CD14-positive monocyte (primary cell): ENCODE results near the gene NDRG3. TPM values are rescaled to one million over a fixed set of nuclear protein-coding genes. Genes with fewer than 3 reads are reported as not detected.

ENCODE experiments used
- DNase-seq, 3 donors: peaks; one replicate each; pipeline ENCODE4 v3.0.0-alpha.2; 2011 to 2022
- H2AFZ ChIP-seq: 2 replicates; pipeline ENCODE4 v1.6.0; 2012; ENCODE audit warnings: mild to moderate bottlenecking, low read depth, low read length, inconsistent platforms; ENCODE audit not compliant: insufficient read depth, poor library complexity, severe bottlenecking
- H3K27ac ChIP-seq, 2 donors: 1 replicate in 1 of 2; 2 replicates in 1 of 2; pipeline ENCODE4 v1.5.1; 2012 to 2013; ENCODE audit warnings: low read length in 2 of 2, control low read depth in 1 of 2, inconsistent platforms in 1 of 2, low read depth in 1 of 2, mild to moderate bottlenecking in 1 of 2
- H3K27me3 ChIP-seq, 2 donors: one replicate each; pipeline versions ENCODE4 v1.6.0 to v1.6.1; 2011 to 2013; ENCODE audit warnings: low read length in 2 of 2; ENCODE audit not compliant: control insufficient read depth in 2 of 2, insufficient read depth in 2 of 2
- H3K36me3 ChIP-seq, 2 donors: replicated peaks in 1 of 2; 1 replicate in 1 of 2; 2 replicates in 1 of 2; pipeline versions ENCODE4 v1.5.1 to v1.6.1; 2012 to 2013; ENCODE audit warnings: low read length in 2 of 2, control low read depth in 1 of 2, inconsistent platforms in 1 of 2, mild to moderate bottlenecking in 1 of 2; ENCODE audit not compliant: insufficient read depth in 2 of 2, control insufficient read depth in 1 of 2
- H3K4me1 ChIP-seq, 2 donors: 1 replicate in 1 of 2; 2 replicates in 1 of 2; pipeline versions ENCODE4 v1.5.1 to v1.6.1; 2012 to 2013; ENCODE audit warnings: low read length in 2 of 2, control low read depth in 1 of 2, inconsistent platforms in 1 of 2, mild to moderate bottlenecking in 1 of 2, moderate library complexity in 1 of 2; ENCODE audit not compliant: insufficient read depth in 2 of 2, control insufficient read depth in 1 of 2
- H3K4me2 ChIP-seq: replicated peaks from 2 replicates; pipeline ENCODE3; 2012; ENCODE audit warnings: low read length, moderate library complexity, mild to moderate bottlenecking; ENCODE audit not compliant: poor library complexity, severe bottlenecking; ENCODE audit errors: extremely low read depth
- H3K4me3 ChIP-seq, 3 experiments: fragments of 200-600 bp in 1 of 3; sonication (generic) in 1 of 3; replicated peaks in 1 of 3; 1 replicate in 2 of 3; 2 replicates in 1 of 3; pipeline ENCODE4 v1.5.1; 2011 to 2013; ENCODE audit warnings: low read length in 3 of 3, mild to moderate bottlenecking in 3 of 3, control low read depth in 2 of 3, low read depth in 2 of 3, inconsistent platforms in 1 of 3, moderate library complexity in 1 of 3
- H3K79me2 ChIP-seq: 2 replicates; pipeline ENCODE4 v1.6.0; 2012; ENCODE audit warnings: mild to moderate bottlenecking, control low read depth, inconsistent platforms, low read length, moderate library complexity; ENCODE audit not compliant: insufficient read depth
- H3K9ac ChIP-seq: 2 replicates; pipeline ENCODE4 v1.6.0; 2017; ENCODE audit warnings: low read length, mild to moderate bottlenecking; ENCODE audit not compliant: insufficient read depth, poor library complexity, severe bottlenecking
- H3K9me3 ChIP-seq, 2 donors: replicated peaks in 1 of 2; 1 replicate in 1 of 2; 2 replicates in 1 of 2; pipeline versions ENCODE4 v1.5.1 to v1.6.1; 2012 to 2013; ENCODE audit warnings: low read length in 2 of 2, control low read depth in 1 of 2; ENCODE audit not compliant: control insufficient read depth in 1 of 2, insufficient read depth in 1 of 2
- H4K20me1 ChIP-seq: 2 replicates; pipeline ENCODE4 v1.6.0; 2012; ENCODE audit warnings: mild to moderate bottlenecking, low read length, control low read depth, moderate library complexity; ENCODE audit not compliant: insufficient read depth
- H3K27ac Mint-ChIP-seq, 7 donors: one replicate each; pipeline ENCODE4 v1.8.0; 2020; ENCODE audit warnings: mild to moderate bottlenecking in 7 of 7, mixed read lengths in 7 of 7, moderate library complexity in 6 of 7, inconsistent platforms in 2 of 7
- H3K27me3 Mint-ChIP-seq, 3 donors: one replicate each; pipeline ENCODE4 v1.8.0; 2021 to 2022; ENCODE audit warnings: low read depth in 3 of 3, mild to moderate bottlenecking in 3 of 3, mixed read lengths in 3 of 3, moderate library complexity in 3 of 3, inconsistent platforms in 1 of 3
- H3K36me3 Mint-ChIP-seq, 2 donors: one replicate each; pipeline ENCODE4 v1.8.0; 2020; ENCODE audit warnings: mixed read lengths in 2 of 2, inconsistent platforms in 1 of 2, mild to moderate bottlenecking in 1 of 2
- H3K4me1 Mint-ChIP-seq: one replicate; pipeline ENCODE4 v1.8.0; 2020; ENCODE audit warnings: mild to moderate bottlenecking, mixed read lengths
- H3K4me3 Mint-ChIP-seq, 2 donors: one replicate each; pipeline ENCODE4 v1.8.0; 2020; ENCODE audit warnings: mild to moderate bottlenecking in 2 of 2, mixed read lengths in 2 of 2, moderate library complexity in 1 of 2
- H3K9me3 Mint-ChIP-seq, 7 donors: one replicate each; pipeline ENCODE4 v1.8.0; 2020 to 2022; ENCODE audit warnings: mixed read lengths in 7 of 7, mild to moderate bottlenecking in 6 of 7, moderate library complexity in 6 of 7, inconsistent platforms in 2 of 7
- CTCF ChIP-seq: fragments of 200-600 bp; IDR thresholded peaks from one replicate; pipeline ENCODE4 v1.8.0; 2022; ENCODE audit warnings: antibody characterized with exemption, mild to moderate bottlenecking
- WGBS: methylation state at CpG from one replicate; pipeline ENCODE4 v1.1.5; 2013; ENCODE audit warnings: missing lambda C conversion rate; ENCODE audit not compliant: insufficient coverage; 5-methylcytosine and 5-hydroxymethylcytosine counted together
- intact Hi-C, 2 donors: fragments of 100-400 bp; cut with micrococcal nuclease; formaldehyde crosslinking; loops; one replicate each; pipeline versions ENCODE4 v1.15.0 to v1.15.1; 2023
- polyA plus RNA-seq, 3 donors: library from polyadenylated mRNA; depleted of rRNA in 1 of 3; unstranded in 2 of 3; stranded (reverse) in 1 of 3; fragments of 300-500 nt in 2 of 3; fragments of >200 nt in 1 of 3; fragmentation: Illumina TruSeq in 2 of 3; gene quantifications; 1 replicate in 2 of 3; 2 replicates in 1 of 3; pipeline ENCODE4 v1.2.3, GENCODE V29; 2012 to 2021

NDRG3 gene
- polyA plus RNA-seq, 3 donors = 16.0 to 23.2 (median 21.7) TPM

- H3K4me3 Mint-ChIP-seq = no peak overlapping the region
- H3K27ac Mint-ChIP-seq = no peak overlapping the region
- H3K4me1 Mint-ChIP-seq = peaks cover 26% of the 10 kb centered on the region
Measured at GRCh38 chr20:36634342-36634741, 111.5 kb downstream of the NDRG3 start.

GRCh38 chr20:36633285-36633772, 112.6 kb downstream of the NDRG3 start:
- Mint-ChIP-seq H3K27ac (no peak overlapping the region), H3K4me3 (no peak overlapping the region), H3K27me3 (peaks cover 0 to 3% (median 0%) of the 10 kb centered on the region in 3 donors), H3K4me1 (peaks cover 31% of the 10 kb centered on the region), H3K9me3 (peaks cover 0 to 1% (median 0%) of the 10 kb centered on the region in 7 donors), H3K36me3 (peaks cover 0 to 2% of the 10 kb centered on the region in 2 donors)
- H2AFZ ChIP-seq = no peak overlapping the region
- H3K36me3 ChIP-seq = no peaks in the 10 kb centered on the region
- no peak overlapping the region for H3K4me3 ChIP-seq
- no peak overlapping the region for H3K27ac ChIP-seq
- H3K4me1 ChIP-seq = peaks cover 11 to 16% of the 10 kb centered on the region in 2 donors
- no peak for DNase-seq
- no peak for TF ChIP-seq CTCF
- H3K9ac ChIP-seq = no peak overlapping the region
- H3K79me2 ChIP-seq = no peaks in the 10 kb centered on the region
- no peaks in the 10 kb centered on the region for H4K20me1 ChIP-seq
- 93% methylated on average over 3 of the region's 9 CpGs for WGBS
- H3K4me2 ChIP-seq = no peak overlapping the region
- intact Hi-C loops = no loop called here
- no peaks in the 10 kb centered on the region for H3K27me3 ChIP-seq
- H3K9me3 ChIP-seq = no peaks in the 10 kb centered on the region

More at GRCh38 chr20:36634342-36634741, 111.5 kb downstream of the NDRG3 start:
- no peak overlapping the region for H3K4me2 ChIP-seq
- H3K9ac ChIP-seq = no peak overlapping the region
- TF ChIP-seq CTCF = no peak
- H3K27ac ChIP-seq = no peak overlapping the region
- H3K4me1 ChIP-seq = peaks cover 11 to 14% of the 10 kb centered on the region in 2 donors
- intact Hi-C loops = no loop called here
- no peaks in the 10 kb centered on the region for H3K79me2 ChIP-seq
- no peak overlapping the region for H2AFZ ChIP-seq
- no peaks in the 10 kb centered on the region for H3K27me3 ChIP-seq
- WGBS = 96% methylated on average over 11 of the region's 11 CpGs
- no peaks in the 10 kb centered on the region for H3K36me3 ChIP-seq
- no peaks in the 10 kb centered on the region for H3K27me3 Mint-ChIP-seq
- peaks cover 0 to 1% (median 0%) of the 10 kb centered on the region in 7 donors for H3K9me3 Mint-ChIP-seq
- H4K20me1 ChIP-seq = no peaks in the 10 kb centered on the region
- no peak overlapping the region for H3K4me3 ChIP-seq
- H3K9me3 ChIP-seq = no peaks in the 10 kb centered on the region
- no peak for DNase-seq
- no peaks in the 10 kb centered on the region for H3K36me3 Mint-ChIP-seq
